Esophagus squamous epithelium (tissue), 5 donors: ENCODE data around the gene ISCU. TPM values are rescaled to one million over a fixed set of nuclear protein-coding genes. Genes with fewer than 3 reads are reported as not detected.
A peak's percentile ranks its signal among the peaks of the same experiment; 100 is the strongest.

ENCODE experiments used
- DNase-seq: peaks from one replicate; lab custom pipeline; 2025; lab: John Stamatoyannopoulos, UW
- H3K27ac ChIP-seq, 4 donors: fragments of 200-600 bp; sonication (generic); one replicate each; pipeline ENCODE4 v1.5.1; 2016 to 2019; ENCODE audit warnings: mild to moderate bottlenecking in 1 of 4
- H3K27me3 ChIP-seq, 4 donors: fragments of 200-600 bp; sonication (generic); 1 replicate in 3 of 4; 2 replicates in 1 of 4; pipeline versions ENCODE4 v1.5.1 to v1.6.0; 2017 to 2021; ENCODE audit warnings: antibody characterized with exemption in 1 of 4
- H3K36me3 ChIP-seq, 3 donors: fragments of 200-600 bp; sonication (generic); one replicate each; pipeline ENCODE4 v1.5.1; 2016 to 2019
- H3K4me1 ChIP-seq, 3 donors: fragments of 200-600 bp; sonication (generic); one replicate each; pipeline ENCODE4 v1.5.1; 2017 to 2019
- H3K4me3 ChIP-seq, 4 donors: fragments of 200-600 bp; sonication (generic); 1 replicate in 3 of 4; 2 replicates in 1 of 4; pipeline ENCODE4 v1.5.1; 2016 to 2019; ENCODE audit warnings: mild to moderate bottlenecking in 2 of 4, moderate library complexity in 1 of 4
- H3K9me3 ChIP-seq, 3 donors: fragments of 200-600 bp; sonication (generic); one replicate each; pipeline ENCODE4 v1.5.1; 2016 to 2019
- CTCF ChIP-seq, 6 experiments: fragments of 450-650 bp in 4 of 6; fragments of 200-600 bp in 2 of 6; sonication (generic) in 2 of 6; IDR thresholded peaks; one replicate each; pipeline ENCODE4 v1.5.1; 2016 to 2019; ENCODE audit warnings: antibody characterized with exemption in 6 of 6, mild to moderate bottlenecking in 4 of 6, moderate library complexity in 4 of 6
- POLR2A ChIP-seq, 4 donors: fragments of 450-650 bp; IDR thresholded peaks; one replicate each; pipeline ENCODE4 v1.6.1; 2017; ENCODE audit warnings: antibody characterized with exemption in 4 of 4, mild to moderate bottlenecking in 4 of 4, moderate library complexity in 3 of 4
- WGBS, 2 donors: methylation state at CpG; one replicate each; pipeline ENCODE4 v1.1.5; 2018; 5-methylcytosine and 5-hydroxymethylcytosine counted together
- intact Hi-C: fragments of 100-400 bp; cut with DNase I; formaldehyde crosslinking; loops from one replicate; pipeline ENCODE4 v1.15.0; 2022
- total RNA-seq, 4 donors: library from RNA; depleted of rRNA; stranded (reverse); fragments of >200 nt; gene quantifications; one replicate each; pipeline ENCODE4 v1.1.0, GENCODE V29; 2016
- donor health status: DM: yes; HTN: yes; CAD: no.

Gene ISCU
- total RNA-seq, 4 donors from 2014 or later, result 50.7 to 132 (median 85.3) TPM

- intact Hi-C loops, result no loop called here
- H3K4me3 ChIP-seq, result no peak overlapping the region
- WGBS, 2 donors, result 89 to 95% methylated on average over 10 to 11 of the region's 11 CpGs
Observed at GRCh38 chr12:108598553-108599250, 36.3 kb downstream of the ISCU start.

DNA sequence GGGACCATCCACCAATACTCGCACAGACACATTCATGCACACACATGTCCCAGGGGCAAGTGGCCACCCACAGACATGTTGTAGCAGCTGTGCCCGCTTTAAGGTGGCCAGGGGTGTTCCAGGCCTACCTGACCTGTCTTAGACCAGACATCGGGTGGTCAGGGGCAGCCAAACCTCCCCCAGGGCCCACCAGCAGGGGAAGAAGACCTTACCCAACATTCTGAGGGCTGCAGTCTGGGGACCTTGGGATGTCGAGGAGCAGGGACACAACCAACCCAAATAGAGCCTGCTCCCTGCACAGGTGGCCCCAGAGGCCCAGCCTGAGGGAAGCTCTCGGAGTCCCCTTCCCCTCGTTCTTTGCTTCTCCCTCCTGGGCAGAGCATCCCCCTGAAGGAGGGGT is 37.1 kb downstream of the ISCU start:
- Histone ChIP-seq H3K36me3 (no peaks in the 10 kb centered on the region), H3K4me3 (no peak overlapping the region), H3K9me3 (no peaks in the 10 kb centered on the region), H3K4me1 (peaks cover 0 to 5% (median 0%) of the 10 kb centered on the region in 3 donors), H3K27ac (no peak overlapping the region), H3K27me3 (no peaks in the 10 kb centered on the region)
- WGBS, 2 donors, result 50% methylated on average over 1 of the region's 6 CpGs; no CpG with 5 or more reads in 1 of the 2 donors
- TF ChIP-seq CTCF (IDR thresholded peaks at IDR 0.05) (no peak), POLR2A (IDR thresholded peaks at IDR 0.05) (no peak)
- intact Hi-C loops, result no loop called here
- no peak for DNase-seq

More at GRCh38 chr12:108598553-108599250, 36.3 kb downstream of the ISCU start:
- TF ChIP-seq POLR2A (IDR thresholded peaks at IDR 0.05) (no peak), CTCF (IDR thresholded peaks at IDR 0.05) (no peak)
- H3K9me3 ChIP-seq, result no peaks in the 10 kb centered on the region
- DNase-seq, result no peak
- H3K4me1 ChIP-seq, result peaks cover 0 to 5% (median 0%) of the 10 kb centered on the region in 3 donors
- H3K36me3 ChIP-seq, result no peaks in the 10 kb centered on the region
- H3K27me3 ChIP-seq, result no peaks in the 10 kb centered on the region
- H3K27ac ChIP-seq, result peak overlapping the region in 3 of 4 donors; percentile 3 to 58 (median 42)

- Histone ChIP-seq H3K4me3 (no peak overlapping the region), H3K27me3 (no peaks in the 10 kb centered on the region), H3K36me3 (no peaks in the 10 kb centered on the region), H3K4me1 (peaks cover 0 to 5% (median 0%) of the 10 kb centered on the region in 3 donors), H3K9me3 (no peaks in the 10 kb centered on the region), H3K27ac (no peak overlapping the region)
- TF ChIP-seq CTCF (IDR thresholded peaks at IDR 0.05) (no peak), POLR2A (IDR thresholded peaks at IDR 0.05) (no peak)
- no peak for DNase-seq
- WGBS, 2 donors, result 76 to 81% methylated on average over 7 to 8 of the region's 10 CpGs
- intact Hi-C loops, result no loop called here
Observed at GRCh38 chr12:108599948-108600701, 37.7 kb downstream of the ISCU start.

DNA sequence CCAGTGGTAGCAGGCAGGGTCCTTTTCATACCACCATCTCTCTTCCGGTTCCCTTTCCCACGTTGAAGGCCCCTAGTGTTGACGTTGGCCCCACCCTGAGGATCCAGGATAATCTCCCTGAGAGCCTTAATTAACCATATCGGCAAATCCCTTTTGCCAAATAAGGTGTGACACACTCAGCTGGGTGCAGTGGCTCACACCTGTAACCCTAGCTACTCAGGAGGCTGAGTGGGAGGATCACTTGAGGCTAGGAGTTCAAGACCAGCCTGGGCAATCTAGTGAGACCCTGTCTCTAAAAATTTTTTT is 38.3 kb downstream of the ISCU start:
- no peaks in the 10 kb centered on the region for H3K27me3 ChIP-seq
- peaks cover 0 to 5% (median 0%) of the 10 kb centered on the region in 3 donors for H3K4me1 ChIP-seq
- WGBS, 2 donors, result 30 to 32% methylated on average over 4 of the region's 4 CpGs
- no peak for DNase-seq
- intact Hi-C loops, result no loop called here
- H3K36me3 ChIP-seq, result no peaks in the 10 kb centered on the region
- no peak overlapping the region for H3K27ac ChIP-seq
- no peak overlapping the region for H3K4me3 ChIP-seq
- no peaks in the 10 kb centered on the region for H3K9me3 ChIP-seq
- TF ChIP-seq CTCF (IDR thresholded peaks at IDR 0.05) (no peak), POLR2A (IDR thresholded peaks at IDR 0.05) (no peak)

GRCh38 chr12:108602209-108602705 is 39.9 kb downstream of the ISCU start:
- intact Hi-C loops, result no loop called here
- no peaks in the 10 kb centered on the region for H3K27me3 ChIP-seq
- H3K27ac ChIP-seq, result no peak overlapping the region
- H3K9me3 ChIP-seq, result no peaks in the 10 kb centered on the region
- H3K4me3 ChIP-seq, result no peak overlapping the region
- TF ChIP-seq POLR2A (IDR thresholded peaks at IDR 0.05) (no peak), CTCF (IDR thresholded peaks at IDR 0.05) (no peak)
- no peaks in the 10 kb centered on the region for H3K36me3 ChIP-seq
- WGBS, 2 donors, result 92 to 94% methylated on average over 9 of the region's 9 CpGs
- no peaks in the 10 kb centered on the region for H3K4me1 ChIP-seq
- DNase-seq, result no peak
